HG02885 (cell line): Measurements from ENCODE around the gene PLEKHG2.

Experiments
- ATAC-seq: cut with Tn5 transposase; IDR thresholded peaks from one replicate; pipeline ENCODE4 v1.9.1; 2021; ENCODE audit warnings: mild to moderate bottlenecking; ENCODE audit not compliant: unreplicated experiment, poor library complexity

The PLEKHG2 gene

DNA sequence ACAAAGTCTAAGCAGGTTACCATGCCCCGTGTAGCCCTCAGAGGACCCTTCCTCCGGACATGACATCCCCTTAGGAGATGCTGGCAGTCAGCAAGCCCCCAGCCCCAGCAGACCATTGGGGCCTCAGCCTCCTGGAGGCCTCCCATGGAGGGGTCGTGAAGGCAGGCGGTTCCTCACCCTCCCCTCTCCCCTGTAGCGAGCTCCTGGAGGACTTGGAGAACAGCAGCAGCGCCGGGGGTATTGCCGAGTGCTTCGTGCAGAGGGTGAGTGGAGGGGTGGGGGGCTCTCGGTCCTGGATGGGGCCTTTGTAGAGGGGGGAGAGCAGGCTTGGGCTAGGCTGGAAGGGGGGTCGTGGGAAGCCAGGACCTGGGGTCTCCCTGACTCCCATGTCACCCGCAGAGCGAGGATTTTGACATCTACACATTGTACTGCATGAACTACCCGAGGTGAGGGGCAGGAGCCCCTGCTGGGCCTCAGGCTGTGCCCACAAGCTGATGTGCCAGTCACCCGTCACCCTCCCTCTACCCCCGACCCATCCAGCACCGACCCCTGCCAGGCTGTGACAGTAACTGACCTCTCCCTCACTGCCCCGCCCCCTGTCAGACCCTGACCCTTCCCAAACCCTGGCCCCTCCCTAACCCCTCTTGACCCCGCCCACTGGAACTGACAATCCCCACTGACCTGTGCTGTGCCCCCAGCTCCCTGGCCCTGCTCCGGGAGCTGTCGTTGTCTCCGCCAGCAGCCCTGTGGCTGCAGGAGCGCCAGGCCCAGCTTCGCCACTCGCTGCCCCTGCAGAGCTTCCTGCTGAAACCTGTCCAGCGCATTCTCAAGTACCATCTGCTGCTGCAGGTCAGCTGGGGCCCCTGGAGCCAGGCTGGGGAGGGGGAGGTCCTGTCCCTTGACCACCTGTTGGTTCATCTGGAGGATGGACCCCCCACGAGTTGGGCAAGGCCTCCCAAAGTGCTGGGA, 4.0 kb downstream of the PLEKHG2 start:
- ATAC-seq, result no peak

DNA sequence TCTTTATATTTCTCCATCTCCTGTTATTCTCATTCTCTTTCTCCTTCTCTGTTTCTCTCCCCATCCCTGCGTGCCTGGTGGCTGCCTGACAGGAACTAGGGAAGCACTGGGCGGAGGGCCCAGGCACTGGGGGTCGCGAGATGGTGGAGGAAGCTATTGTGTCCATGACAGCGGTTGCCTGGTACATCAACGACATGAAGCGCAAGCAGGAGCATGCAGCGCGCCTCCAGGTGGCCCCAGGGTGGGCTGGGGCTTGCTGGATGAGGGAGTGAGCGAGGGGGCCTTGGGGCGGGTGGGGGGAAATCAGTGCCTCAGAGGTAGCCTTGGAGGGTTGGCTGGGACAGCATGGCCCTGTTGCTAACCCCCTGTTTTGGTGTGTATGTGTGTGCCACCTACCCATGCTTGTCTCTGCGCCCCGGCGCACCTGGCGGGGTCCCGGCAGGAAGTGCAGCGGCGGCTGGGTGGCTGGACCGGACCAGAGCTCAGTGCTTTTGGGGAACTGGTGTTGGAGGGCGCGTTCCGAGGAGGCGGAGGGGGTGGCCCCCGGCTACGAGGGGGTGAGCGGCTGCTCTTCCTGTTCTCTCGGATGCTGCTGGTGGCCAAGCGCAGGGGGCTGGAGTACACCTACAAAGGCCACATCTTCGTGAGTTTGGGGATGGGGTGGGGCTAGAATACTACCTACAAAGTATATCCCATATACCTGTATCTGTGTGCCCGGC, 5.2 kb downstream of the PLEKHG2 start:
- no peak for ATAC-seq

DNA sequence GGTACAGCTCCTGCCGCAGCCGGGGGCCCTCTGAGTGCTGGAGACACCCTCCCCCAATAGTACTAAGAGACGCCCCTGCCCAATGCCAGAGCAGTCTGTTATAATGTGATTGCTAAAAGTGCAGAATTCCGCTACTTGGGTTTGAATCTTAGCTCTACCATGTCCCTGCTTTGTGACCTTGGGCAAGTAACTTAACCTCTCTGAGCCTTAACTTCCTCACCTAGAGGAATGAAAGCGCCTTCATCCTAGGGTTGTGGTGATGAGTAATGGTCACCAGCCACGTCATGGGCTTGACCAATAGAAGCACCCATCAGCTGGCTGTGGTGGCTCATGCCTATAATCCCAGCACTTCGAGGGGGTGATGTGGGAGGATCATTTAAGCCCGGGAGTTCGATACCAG, 6.5 kb downstream of the PLEKHG2 start:
- no peak for ATAC-seq

DNA sequence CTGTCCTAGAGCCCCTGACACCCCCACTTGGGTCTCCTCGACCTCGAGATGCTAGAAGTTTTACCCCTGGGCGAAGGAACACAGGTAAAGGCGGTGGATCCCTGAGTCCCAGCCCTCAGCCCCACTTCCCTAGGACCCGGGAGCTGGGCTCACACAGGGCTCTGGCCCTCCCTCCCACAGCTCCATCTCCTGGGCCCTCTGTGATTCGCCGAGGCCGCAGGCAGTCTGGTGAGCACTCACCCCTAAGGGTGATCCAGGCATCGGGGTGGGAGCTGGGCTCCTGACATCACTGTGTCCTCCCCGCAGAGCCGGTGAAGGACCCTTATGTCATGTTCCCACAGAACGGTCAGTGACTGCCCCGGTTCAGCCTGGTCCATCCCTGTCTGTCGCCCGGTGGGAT, 8.3 kb downstream of the PLEKHG2 start:
- no peak for ATAC-seq

DNA sequence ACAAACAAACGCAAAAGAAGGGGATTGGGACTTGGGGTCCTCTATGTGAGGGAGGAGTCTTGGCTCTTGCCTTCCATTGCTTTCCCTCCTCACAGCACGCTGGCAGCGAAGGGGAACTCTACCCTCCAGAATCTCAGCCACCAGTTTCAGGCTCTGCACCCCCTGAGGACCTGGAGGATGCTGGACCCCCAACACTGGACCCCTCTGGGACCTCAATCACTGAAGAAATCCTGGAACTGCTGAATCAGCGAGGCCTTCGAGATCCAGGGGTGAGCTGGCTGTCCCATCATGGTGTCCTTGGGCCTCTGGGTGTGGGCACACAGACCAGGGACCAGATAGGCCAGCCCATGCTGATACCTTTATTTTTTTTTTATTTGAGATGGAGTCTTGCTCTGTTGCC, 9.6 kb downstream of the PLEKHG2 start:
- ATAC-seq, result no peak

DNA sequence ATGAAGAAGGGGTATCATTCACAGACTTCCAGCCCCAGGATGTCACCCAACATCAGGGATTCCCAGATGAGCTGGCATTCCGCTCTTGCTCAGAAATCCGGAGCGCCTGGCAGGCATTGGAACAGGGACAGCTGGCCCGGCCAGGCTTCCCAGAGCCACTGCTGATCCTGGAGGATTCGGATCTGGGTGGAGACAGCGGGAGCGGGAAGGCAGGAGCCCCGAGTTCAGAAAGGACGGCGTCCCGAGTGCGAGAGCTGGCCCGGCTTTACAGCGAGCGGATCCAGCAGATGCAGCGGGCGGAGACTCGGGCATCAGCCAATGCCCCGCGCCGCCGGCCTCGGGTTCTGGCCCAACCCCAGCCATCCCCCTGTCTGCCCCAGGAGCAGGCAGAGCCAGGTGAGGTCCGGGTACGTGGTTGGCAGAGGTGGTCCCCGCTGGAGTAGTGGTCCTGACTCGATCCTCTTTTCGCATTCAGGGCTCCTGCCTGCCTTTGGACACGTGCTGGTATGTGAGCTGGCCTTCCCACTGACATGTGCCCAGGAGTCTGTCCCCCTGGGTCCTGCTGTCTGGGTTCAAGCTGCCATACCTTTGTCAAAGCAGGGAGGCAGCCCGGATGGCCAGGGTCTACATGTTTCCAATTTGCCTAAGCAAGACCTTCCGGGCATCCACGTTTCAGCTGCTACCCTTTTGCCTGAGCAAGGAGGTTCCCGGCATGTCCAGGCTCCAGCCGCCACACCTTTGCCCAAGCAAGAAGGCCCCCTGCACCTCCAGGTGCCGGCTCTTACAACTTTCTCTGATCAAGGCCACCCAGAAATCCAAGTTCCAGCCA, 11.0 kb downstream of the PLEKHG2 start:
- no peak for ATAC-seq

DNA sequence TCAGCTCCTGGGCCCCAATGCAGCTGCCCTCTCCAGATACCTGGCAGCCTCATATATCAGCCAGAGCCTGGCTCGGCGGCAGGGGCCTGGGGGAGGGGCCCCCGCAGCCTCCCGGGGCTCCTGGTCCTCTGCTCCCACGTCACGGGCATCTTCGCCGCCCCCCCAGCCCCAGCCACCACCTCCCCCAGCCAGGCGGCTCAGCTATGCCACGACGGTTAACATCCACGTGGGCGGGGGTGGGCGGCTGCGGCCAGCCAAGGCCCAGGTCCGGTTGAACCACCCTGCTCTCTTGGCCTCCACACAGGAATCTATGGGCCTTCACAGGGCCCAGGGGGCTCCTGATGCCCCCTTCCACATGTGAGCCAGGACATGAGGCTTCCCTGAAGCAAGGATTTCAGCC, 12.5 kb downstream of the PLEKHG2 start:
- no peak for ATAC-seq

DNA sequence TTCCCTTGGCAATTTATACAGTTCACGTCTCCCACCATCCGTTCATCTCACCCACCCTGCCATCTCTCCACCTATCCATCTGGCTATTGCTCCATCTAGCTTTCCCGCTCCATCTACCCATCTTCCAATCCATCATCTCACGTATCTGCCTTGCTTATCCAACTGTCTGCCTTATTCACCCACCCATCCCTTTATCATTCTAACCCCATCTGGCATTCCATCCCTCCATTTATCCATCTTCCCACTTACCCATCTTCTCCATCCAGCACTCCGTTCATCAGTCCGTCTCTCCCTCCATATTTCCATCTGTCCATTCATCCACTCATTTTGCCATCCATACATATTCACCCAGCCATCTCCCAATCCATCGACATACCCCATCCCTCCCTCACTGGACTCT, 13.3 kb downstream of the PLEKHG2 start:
- no peak for ATAC-seq

DNA sequence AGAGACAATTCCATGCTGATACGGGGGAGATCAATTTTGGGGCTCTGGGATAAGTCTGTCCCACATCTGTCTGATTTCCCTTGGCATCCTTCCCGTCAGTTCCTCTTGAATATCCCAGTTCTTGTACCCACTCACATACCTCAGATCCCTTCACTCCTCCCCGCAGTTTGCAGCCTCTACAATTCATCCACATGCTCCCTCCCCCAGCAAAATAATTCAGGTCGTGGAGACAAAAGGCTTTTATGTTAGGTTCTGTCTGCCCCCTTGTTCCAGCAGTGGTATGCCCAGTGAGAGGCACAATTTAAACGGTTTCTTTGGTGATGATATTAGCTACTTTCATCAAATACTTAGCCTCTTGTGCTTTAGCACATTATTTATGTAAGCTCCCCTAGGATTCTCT, 13.7 kb downstream of the PLEKHG2 start:
- no peak for ATAC-seq

DNA sequence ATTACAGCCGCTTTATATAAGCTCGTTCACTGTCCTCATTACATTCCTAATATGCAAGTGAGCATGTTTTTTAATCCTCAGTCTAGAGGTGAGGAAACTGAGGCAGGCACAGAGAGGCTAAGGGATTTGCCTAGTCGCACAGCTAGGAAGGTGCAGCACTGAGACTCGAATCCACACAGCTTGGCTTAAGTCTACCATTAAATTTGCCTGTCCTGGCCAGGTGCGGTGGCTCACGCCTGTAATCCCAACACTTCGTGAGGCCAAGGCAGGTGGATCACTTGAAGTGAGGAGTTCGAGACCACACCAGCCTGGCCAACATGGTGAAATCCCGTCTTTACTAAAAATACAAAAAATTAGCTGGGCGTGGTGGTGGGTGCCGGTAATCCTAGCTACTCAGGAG, 15.2 kb downstream of the PLEKHG2 start:
- no peak for ATAC-seq

DNA sequence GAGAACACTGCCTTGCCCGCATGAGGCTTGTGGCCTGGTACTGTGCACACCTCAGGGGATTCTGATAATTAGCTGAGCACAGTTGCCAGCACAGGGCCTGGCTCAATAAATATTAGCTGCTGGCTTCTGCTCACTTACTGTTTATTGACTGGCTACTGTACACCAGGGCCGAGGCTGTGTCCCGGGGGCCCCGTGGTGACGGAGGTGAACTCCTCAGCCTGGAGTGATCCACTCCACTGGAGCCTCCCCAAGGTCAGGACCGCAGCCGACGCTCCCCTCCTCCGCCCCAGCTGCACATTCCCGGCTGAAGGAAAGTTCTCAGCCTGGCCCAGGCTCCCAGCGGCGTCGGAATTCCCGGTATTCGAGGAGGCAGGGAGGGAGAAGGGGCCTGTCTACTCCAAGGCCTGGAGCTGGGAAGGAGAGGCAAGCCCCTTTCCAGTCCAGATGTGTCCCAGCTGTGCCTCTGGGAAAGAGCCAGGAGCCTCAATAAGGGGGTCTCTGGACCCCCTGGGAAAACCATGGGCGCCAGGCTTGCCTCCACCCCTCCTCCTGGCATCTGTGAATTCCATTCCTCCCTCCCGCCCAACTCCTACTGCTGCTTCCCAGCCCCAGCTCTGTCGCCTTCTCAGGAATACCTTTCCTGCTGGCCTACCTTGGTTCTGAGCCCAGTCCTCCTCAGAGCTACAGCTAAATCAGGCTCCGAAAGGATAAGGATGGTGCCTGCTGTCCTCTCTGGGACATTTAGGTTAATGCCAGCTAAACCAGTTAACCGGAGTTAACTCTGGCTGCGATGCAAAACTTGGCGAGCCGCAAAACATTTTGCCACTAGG, 16.0 kb downstream of the PLEKHG2 start:
- ATAC-seq, result no peak

DNA sequence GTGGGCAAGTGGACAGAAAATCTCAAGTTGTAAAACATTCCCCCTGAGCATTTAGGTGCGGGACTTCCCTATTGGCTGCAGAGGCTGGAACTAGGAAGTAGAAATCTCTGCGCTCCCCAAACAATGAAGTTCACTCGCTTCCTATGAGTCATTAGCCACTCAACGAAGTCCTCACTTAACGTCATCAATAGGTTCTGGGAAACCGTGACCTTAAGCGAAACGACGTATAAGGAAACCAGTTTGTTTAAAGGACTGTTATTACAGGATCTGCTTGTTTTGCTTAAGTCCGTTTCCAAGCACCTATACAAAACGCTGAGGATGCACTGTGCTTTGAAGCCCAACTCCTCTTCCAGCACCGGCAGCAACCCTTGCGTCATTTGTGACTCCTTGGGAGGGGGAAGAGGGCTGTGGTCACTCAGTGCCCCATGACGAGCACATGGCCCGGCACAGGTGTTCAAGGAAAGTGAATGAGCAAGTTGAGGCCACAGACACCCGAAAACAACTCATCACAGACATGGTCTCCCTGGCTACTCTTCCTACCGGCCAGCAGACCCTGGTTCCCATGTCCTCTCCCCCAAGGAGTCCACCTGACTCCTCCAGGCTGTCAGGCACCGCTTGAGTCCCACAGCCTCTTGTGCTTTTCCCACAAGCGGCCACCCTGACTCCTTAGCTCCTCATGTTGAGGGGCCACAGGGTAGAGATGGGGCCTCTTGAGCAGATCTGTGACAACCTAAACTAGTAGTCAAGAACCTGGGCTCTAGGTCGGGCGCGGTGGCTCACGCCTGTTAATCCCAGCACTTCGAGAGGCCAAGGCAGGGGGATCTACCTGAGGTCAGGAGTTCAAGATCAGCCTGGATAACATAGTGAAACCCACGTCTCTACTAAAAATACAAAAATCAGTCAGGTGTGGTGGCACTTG, 18.5 kb downstream of the PLEKHG2 start:
- peak; percentile 52 for ATAC-seq

DNA sequence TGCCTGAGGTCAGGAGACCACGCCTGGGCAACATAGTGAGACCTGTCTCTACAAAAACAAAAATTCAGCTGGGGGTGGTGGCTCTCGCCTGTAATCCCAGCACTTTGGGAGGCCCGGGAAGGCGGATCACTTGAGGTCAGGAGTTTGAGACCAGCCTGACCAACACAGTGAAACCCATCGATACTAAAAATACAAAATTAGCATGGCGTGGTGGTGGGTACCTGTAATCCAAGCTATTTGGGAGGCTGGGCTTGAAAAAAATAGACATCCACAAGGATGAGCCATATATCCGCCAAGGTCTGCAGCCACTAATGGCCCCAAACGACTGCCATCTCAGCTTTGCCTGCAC, 20.2 kb downstream of the PLEKHG2 start:
- no peak for ATAC-seq

DNA sequence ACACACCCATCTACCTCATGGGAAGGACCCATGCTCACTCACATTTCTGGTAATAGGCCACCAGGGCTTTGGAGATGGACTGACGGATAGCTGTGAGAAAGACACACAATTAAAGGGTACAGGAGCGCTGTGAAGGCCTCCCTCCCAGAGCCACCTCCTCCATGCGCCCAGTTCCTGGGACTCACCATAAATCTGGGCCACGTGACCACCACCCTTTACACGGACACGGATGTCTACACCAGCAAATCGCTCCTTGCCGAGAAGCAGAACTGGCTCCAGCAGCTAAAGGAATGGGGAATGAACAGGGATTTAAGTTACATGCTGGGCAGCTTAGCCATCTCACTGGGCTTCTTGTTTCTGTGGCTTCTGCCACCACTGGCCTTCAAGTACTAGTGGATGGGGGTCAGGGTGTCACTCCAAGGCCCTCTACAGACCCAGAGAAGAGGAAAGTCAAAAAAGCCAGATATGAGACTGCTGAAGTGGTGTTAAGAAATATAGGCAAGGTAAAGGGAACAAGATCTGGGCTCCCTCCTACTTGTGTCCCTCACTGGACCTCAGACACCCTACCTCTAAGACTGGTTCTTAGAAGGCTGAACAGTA, 21.1 kb downstream of the PLEKHG2 start:
- ATAC-seq, result no peak

DNA sequence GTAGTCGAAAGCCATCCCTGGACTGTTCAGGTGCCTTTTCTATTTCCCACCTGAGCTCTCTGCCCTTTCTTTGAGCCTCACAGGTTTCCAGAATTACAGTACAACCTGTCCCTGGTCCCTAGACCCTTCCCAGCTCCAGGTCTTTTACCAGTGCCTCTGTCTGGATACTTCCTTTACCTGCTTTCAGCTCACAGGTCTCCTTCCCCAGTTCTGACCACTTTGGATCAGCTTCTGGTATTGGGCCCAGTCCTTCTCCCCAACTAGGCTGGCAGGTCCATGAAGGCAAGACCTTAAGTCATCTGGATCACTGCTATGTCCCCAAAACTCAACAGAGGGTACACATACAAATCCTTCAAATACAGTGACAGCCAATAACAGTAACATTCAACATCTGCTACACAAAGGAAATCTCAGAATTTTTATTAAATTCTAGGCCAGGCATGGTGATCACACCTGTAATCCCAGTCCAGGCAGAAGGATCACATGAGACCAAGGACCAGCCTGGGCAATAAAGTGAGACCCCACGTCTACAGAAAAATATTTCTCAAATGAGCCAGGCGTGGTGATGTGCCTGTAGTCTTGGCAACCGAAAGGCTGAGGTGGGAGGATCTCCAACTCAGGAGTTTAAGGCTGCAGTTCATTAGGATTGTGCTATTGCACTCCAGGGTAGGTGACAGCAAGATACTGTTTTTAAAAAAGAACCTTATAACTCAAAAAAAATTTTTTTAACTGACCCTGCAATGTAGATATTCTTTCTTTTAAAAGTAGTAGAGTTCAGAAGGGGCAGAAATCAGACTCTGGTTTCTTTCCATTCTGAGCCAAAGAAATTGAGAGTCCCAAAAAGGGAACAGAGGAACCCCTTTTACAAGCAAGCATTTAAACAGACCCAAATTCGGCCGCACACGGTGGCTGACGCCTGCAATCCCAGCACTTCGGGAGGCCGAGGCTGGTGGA, 21.9 kb downstream of the PLEKHG2 start:
- ATAC-seq, result no peak

DNA sequence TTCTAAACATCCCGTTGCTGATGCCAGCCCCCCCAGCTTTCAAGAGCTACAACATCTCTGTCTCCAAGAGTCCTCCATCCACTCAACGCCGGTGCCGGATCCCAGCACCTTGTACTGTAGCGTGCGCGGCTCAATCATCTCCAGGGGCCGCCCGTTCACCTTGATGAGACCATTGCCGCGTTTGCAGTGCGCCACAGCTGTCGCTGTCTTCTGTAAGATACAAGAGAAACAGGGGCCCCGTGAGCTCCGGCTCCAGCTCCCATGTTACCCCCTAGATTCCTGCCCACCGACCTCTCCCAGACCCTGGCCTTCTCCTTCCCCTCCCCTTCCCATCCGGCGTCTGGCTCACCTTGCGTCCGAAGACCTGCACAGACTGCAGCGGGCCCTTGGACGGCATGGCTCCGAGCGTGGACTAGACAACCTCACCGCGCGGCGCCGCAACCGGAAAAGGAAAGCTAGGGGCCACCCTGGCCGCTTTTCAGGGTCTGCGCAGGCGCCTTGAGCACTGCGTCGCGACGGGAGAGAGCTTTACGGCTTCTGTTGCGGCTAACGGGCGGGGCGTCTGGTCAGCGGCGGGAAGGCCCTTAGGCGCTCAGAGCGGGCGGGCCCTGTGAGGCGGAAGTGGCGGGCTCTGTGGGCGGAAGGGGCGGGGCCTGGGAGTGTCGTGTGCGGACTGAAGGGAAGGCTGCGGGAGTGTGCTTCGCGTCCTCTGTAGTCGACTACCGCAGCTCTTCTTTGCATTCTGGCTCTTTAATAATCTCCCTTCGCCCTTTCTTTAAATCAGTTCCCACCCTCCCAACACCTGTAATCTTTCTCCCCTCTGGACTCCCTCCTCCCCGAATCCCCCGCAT, 23.3 kb downstream of the PLEKHG2 start, which contains the start of gene RPS16:
Gene RPS16 (minus strand): TSS at position 451 of the 851 bp plus-strand sequence. CDS start 54 bp downstream, at position 397.
- ATAC-seq, result peak; percentile 88
